Retinal pigment epithelial cell (primary cell): ENCODE measurements around the gene ADCY2.

ENCODE experiments used
- DNase-seq: peaks from one replicate; pipeline ENCODE4 v3.0.0-alpha.2; 2010; ENCODE audit warnings: low read depth
- H3K4me3 ChIP-seq: 2 replicates; pipeline ENCODE4 v1.5.1; 2011; ENCODE audit warnings: mild to moderate bottlenecking, low read length, control low read depth, moderate library complexity
- TF ChIP-seq, protein P1 (sequence below): conservative IDR thresholded peaks from 2 replicates; pipeline ENCODE4 v1.5.1; 2011; ENCODE audit warnings: low read depth, low read length, control low read depth, inconsistent platforms

Gene ADCY2

GRCh38 chr5:7436521-7436920 lies 40.6 kb downstream of the ADCY2 start:
- no peak overlapping the region for H3K4me3 ChIP-seq

GRCh38 chr5:7437836-7438235 lies 41.9 kb downstream of the ADCY2 start:
- no peak overlapping the region for H3K4me3 ChIP-seq
- no peak for DNase-seq
- TF ChIP-seq, protein P1, sequence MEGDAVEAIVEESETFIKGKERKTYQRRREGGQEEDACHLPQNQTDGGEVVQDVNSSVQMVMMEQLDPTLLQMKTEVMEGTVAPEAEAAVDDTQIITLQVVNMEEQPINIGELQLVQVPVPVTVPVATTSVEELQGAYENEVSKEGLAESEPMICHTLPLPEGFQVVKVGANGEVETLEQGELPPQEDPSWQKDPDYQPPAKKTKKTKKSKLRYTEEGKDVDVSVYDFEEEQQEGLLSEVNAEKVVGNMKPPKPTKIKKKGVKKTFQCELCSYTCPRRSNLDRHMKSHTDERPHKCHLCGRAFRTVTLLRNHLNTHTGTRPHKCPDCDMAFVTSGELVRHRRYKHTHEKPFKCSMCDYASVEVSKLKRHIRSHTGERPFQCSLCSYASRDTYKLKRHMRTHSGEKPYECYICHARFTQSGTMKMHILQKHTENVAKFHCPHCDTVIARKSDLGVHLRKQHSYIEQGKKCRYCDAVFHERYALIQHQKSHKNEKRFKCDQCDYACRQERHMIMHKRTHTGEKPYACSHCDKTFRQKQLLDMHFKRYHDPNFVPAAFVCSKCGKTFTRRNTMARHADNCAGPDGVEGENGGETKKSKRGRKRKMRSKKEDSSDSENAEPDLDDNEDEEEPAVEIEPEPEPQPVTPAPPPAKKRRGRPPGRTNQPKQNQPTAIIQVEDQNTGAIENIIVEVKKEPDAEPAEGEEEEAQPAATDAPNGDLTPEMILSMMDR, result no peak

More at GRCh38 chr5:7436521-7436920, 40.6 kb downstream of the ADCY2 start:
- TF ChIP-seq, protein P1, result no peak
- DNase-seq, result no peak

DNA sequence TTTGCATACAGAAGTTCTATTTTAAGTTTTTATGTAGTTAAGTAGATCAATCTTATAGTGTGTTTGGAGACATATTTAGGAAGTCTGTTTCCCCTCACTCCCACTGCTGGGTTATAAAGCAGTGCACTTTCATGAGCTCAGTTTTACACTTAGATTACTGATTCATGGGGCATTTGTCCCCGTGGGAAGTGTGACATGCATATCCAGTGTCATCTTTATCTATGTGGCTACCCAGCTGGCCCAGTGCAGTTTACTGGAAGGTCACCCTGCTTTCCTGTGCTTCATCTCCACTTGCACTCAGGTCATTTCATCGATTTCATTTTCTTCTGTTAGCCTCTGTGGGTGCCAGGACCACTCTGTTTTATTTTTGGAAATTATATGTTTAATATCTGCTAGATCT lies 49.1 kb downstream of the ADCY2 start:
- no peak for DNase-seq
- TF ChIP-seq, protein P1, result no peak
- H3K4me3 ChIP-seq, result no peak overlapping the region

DNA sequence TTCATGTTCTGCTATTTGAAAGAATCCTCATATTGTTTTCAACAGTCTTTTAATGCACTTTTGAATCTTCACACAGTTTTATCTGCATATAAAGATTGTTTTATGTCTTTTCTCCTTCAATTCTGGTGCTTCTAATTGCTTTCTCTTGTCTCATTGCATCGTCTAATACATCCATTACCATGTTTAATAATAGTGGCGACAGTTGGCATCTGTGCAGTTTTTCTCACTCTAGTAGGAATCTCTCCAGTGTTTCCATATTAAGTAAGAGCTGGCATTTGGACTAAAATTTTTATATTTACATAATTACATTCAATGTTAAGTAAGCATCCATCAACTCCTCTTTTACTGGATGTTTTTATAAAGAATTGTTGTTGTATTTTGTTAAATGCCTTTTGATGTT lies 49.9 kb downstream of the ADCY2 start:
- DNase-seq, result no peak
- TF ChIP-seq, protein P1, result no peak
- H3K4me3 ChIP-seq, result no peak overlapping the region

GRCh38 chr5:7446913-7447312 lies 51.0 kb downstream of the ADCY2 start:
- DNase-seq, result no peak
- TF ChIP-seq, protein P1, result no peak
- no peak overlapping the region for H3K4me3 ChIP-seq

DNA sequence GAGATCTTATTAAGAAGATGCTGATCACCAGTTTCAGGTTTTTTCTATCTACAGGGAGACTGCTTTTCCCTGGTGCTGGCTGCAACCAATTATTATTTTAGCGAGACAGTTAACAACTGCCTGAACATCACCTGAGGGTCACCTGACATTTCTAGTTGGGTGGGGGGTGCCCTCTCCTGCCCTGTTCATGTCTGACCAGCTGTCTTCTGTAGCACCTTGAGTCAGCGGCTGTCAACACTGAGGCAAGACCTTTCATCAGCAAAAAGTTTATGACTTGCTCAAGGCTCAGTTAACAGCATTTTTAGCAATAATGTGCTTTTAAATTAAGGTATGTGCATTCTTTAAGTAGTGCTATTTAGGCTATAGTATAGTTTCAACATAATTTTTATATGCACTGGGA lies 58.0 kb downstream of the ADCY2 start:
- TF ChIP-seq, protein P1, result no peak
- no peak for DNase-seq
- H3K4me3 ChIP-seq, result no peak overlapping the region

- no peak for DNase-seq
- TF ChIP-seq, protein P1, result no peak
- no peak overlapping the region for H3K4me3 ChIP-seq
Observed at GRCh38 chr5:7456206-7456605, 60.3 kb downstream of the ADCY2 start.
